CD14-positive monocyte (primary cell): Measurements from ENCODE around the gene CABP2. TPM values are rescaled to one million over a fixed set of nuclear protein-coding genes. Genes with fewer than 3 reads are reported as not detected.

ENCODE experiments used
- DNase-seq, 3 donors: peaks; one replicate each; pipeline ENCODE4 v3.0.0-alpha.2; 2011 to 2022
- H2AFZ ChIP-seq: 2 replicates; pipeline ENCODE4 v1.6.0; 2012; ENCODE audit warnings: mild to moderate bottlenecking, low read depth, low read length, inconsistent platforms; ENCODE audit not compliant: insufficient read depth, poor library complexity, severe bottlenecking
- H3K27ac ChIP-seq, 2 donors: 1 replicate in 1 of 2; 2 replicates in 1 of 2; pipeline ENCODE4 v1.5.1; 2012 to 2013; ENCODE audit warnings: low read length in 2 of 2, control low read depth in 1 of 2, inconsistent platforms in 1 of 2, low read depth in 1 of 2, mild to moderate bottlenecking in 1 of 2
- H3K27me3 ChIP-seq, 2 donors: one replicate each; pipeline versions ENCODE4 v1.6.0 to v1.6.1; 2011 to 2013; ENCODE audit warnings: low read length in 2 of 2; ENCODE audit not compliant: control insufficient read depth in 2 of 2, insufficient read depth in 2 of 2
- H3K36me3 ChIP-seq, 2 donors: replicated peaks in 1 of 2; 1 replicate in 1 of 2; 2 replicates in 1 of 2; pipeline versions ENCODE4 v1.5.1 to v1.6.1; 2012 to 2013; ENCODE audit warnings: low read length in 2 of 2, control low read depth in 1 of 2, inconsistent platforms in 1 of 2, mild to moderate bottlenecking in 1 of 2; ENCODE audit not compliant: insufficient read depth in 2 of 2, control insufficient read depth in 1 of 2
- H3K4me1 ChIP-seq, 2 donors: 1 replicate in 1 of 2; 2 replicates in 1 of 2; pipeline versions ENCODE4 v1.5.1 to v1.6.1; 2012 to 2013; ENCODE audit warnings: low read length in 2 of 2, control low read depth in 1 of 2, inconsistent platforms in 1 of 2, mild to moderate bottlenecking in 1 of 2, moderate library complexity in 1 of 2; ENCODE audit not compliant: insufficient read depth in 2 of 2, control insufficient read depth in 1 of 2
- H3K4me2 ChIP-seq: replicated peaks from 2 replicates; pipeline ENCODE3; 2012; ENCODE audit warnings: low read length, moderate library complexity, mild to moderate bottlenecking; ENCODE audit not compliant: poor library complexity, severe bottlenecking; ENCODE audit errors: extremely low read depth
- H3K4me3 ChIP-seq, 3 experiments: fragments of 200-600 bp in 1 of 3; sonication (generic) in 1 of 3; replicated peaks in 1 of 3; 1 replicate in 2 of 3; 2 replicates in 1 of 3; pipeline ENCODE4 v1.5.1; 2011 to 2013; ENCODE audit warnings: low read length in 3 of 3, mild to moderate bottlenecking in 3 of 3, control low read depth in 2 of 3, low read depth in 2 of 3, inconsistent platforms in 1 of 3, moderate library complexity in 1 of 3
- H3K79me2 ChIP-seq: 2 replicates; pipeline ENCODE4 v1.6.0; 2012; ENCODE audit warnings: mild to moderate bottlenecking, control low read depth, inconsistent platforms, low read length, moderate library complexity; ENCODE audit not compliant: insufficient read depth
- H3K9ac ChIP-seq: 2 replicates; pipeline ENCODE4 v1.6.0; 2017; ENCODE audit warnings: low read length, mild to moderate bottlenecking; ENCODE audit not compliant: insufficient read depth, poor library complexity, severe bottlenecking
- H3K9me3 ChIP-seq, 2 donors: replicated peaks in 1 of 2; 1 replicate in 1 of 2; 2 replicates in 1 of 2; pipeline versions ENCODE4 v1.5.1 to v1.6.1; 2012 to 2013; ENCODE audit warnings: low read length in 2 of 2, control low read depth in 1 of 2; ENCODE audit not compliant: control insufficient read depth in 1 of 2, insufficient read depth in 1 of 2
- H4K20me1 ChIP-seq: 2 replicates; pipeline ENCODE4 v1.6.0; 2012; ENCODE audit warnings: mild to moderate bottlenecking, low read length, control low read depth, moderate library complexity; ENCODE audit not compliant: insufficient read depth
- H3K27ac Mint-ChIP-seq, 7 donors: one replicate each; pipeline ENCODE4 v1.8.0; 2020; ENCODE audit warnings: mild to moderate bottlenecking in 7 of 7, mixed read lengths in 7 of 7, moderate library complexity in 6 of 7, inconsistent platforms in 2 of 7
- H3K27me3 Mint-ChIP-seq, 3 donors: one replicate each; pipeline ENCODE4 v1.8.0; 2021 to 2022; ENCODE audit warnings: low read depth in 3 of 3, mild to moderate bottlenecking in 3 of 3, mixed read lengths in 3 of 3, moderate library complexity in 3 of 3, inconsistent platforms in 1 of 3
- H3K36me3 Mint-ChIP-seq, 2 donors: one replicate each; pipeline ENCODE4 v1.8.0; 2020; ENCODE audit warnings: mixed read lengths in 2 of 2, inconsistent platforms in 1 of 2, mild to moderate bottlenecking in 1 of 2
- H3K4me1 Mint-ChIP-seq: one replicate; pipeline ENCODE4 v1.8.0; 2020; ENCODE audit warnings: mild to moderate bottlenecking, mixed read lengths
- H3K4me3 Mint-ChIP-seq, 2 donors: one replicate each; pipeline ENCODE4 v1.8.0; 2020; ENCODE audit warnings: mild to moderate bottlenecking in 2 of 2, mixed read lengths in 2 of 2, moderate library complexity in 1 of 2
- H3K9me3 Mint-ChIP-seq, 7 donors: one replicate each; pipeline ENCODE4 v1.8.0; 2020 to 2022; ENCODE audit warnings: mixed read lengths in 7 of 7, mild to moderate bottlenecking in 6 of 7, moderate library complexity in 6 of 7, inconsistent platforms in 2 of 7
- CTCF ChIP-seq: fragments of 200-600 bp; IDR thresholded peaks from one replicate; pipeline ENCODE4 v1.8.0; 2022; ENCODE audit warnings: antibody characterized with exemption, mild to moderate bottlenecking
- WGBS: methylation state at CpG from one replicate; pipeline ENCODE4 v1.1.5; 2013; ENCODE audit warnings: missing lambda C conversion rate; ENCODE audit not compliant: insufficient coverage; 5-methylcytosine and 5-hydroxymethylcytosine counted together
- intact Hi-C, 2 donors: fragments of 100-400 bp; cut with micrococcal nuclease; formaldehyde crosslinking; loops; one replicate each; pipeline versions ENCODE4 v1.15.0 to v1.15.1; 2023
- polyA plus RNA-seq, 3 donors: library from polyadenylated mRNA; depleted of rRNA in 1 of 3; unstranded in 2 of 3; stranded (reverse) in 1 of 3; fragments of 300-500 nt in 2 of 3; fragments of >200 nt in 1 of 3; fragmentation: Illumina TruSeq in 2 of 3; gene quantifications; 1 replicate in 2 of 3; 2 replicates in 1 of 3; pipeline ENCODE4 v1.2.3, GENCODE V29; 2012 to 2021

Gene CABP2
- polyA plus RNA-seq, 3 donors = not detected

- peaks cover 0 to 8% (median 5%) of the 10 kb centered on the region in 3 donors for H3K27me3 Mint-ChIP-seq
- H3K9ac ChIP-seq = no peak overlapping the region
- intact Hi-C loops = no loop called here
Observed at GRCh38 chr11:67525275-67525976, 2.2 kb upstream of the CABP2 start.

GRCh38 chr11:67524480-67524808 is 1.2 kb upstream of the CABP2 start:
- Histone ChIP-seq H3K79me2 (no peaks in the 10 kb centered on the region), H3K4me2 (no peak overlapping the region), H3K9ac (no peak overlapping the region), H3K4me1 (peaks cover 2 to 3% of the 10 kb centered on the region in 2 donors), H3K36me3 (no peaks in the 10 kb centered on the region), H3K27ac (no peak overlapping the region), H3K27me3 (no peaks in the 10 kb centered on the region), H4K20me1 (no peaks in the 10 kb centered on the region), H2AFZ (no peak overlapping the region), H3K9me3 (no peaks in the 10 kb centered on the region), H3K4me3 (no peak overlapping the region)
- intact Hi-C loops = no loop called here
- Mint-ChIP-seq H3K9me3 (peaks cover 0 to 7% (median 3%) of the 10 kb centered on the region in 7 donors), H3K36me3 (no peaks in the 10 kb centered on the region), H3K27me3 (peaks cover 0 to 8% (median 5%) of the 10 kb centered on the region in 3 donors), H3K4me3 (no peak overlapping the region), H3K4me1 (peaks cover 7% of the 10 kb centered on the region), H3K27ac (peak overlapping the region in 1 of 7 donors; percentile 19)
- TF ChIP-seq CTCF = no peak
- WGBS = 89% methylated on average over 9 of the region's 9 CpGs
- no peak for DNase-seq

More at GRCh38 chr11:67525275-67525976, 2.2 kb upstream of the CABP2 start:
- peaks cover 0 to 7% (median 3%) of the 10 kb centered on the region in 7 donors for H3K9me3 Mint-ChIP-seq
- Histone ChIP-seq H3K9me3 (no peaks in the 10 kb centered on the region), H3K4me2 (no peak overlapping the region), H3K79me2 (no peaks in the 10 kb centered on the region), H3K4me1 (peaks cover 9 to 10% of the 10 kb centered on the region in 2 donors), H3K27ac (no peak overlapping the region), H3K4me3 (no peak overlapping the region), H4K20me1 (no peaks in the 10 kb centered on the region), H2AFZ (no peak overlapping the region), H3K27me3 (no peaks in the 10 kb centered on the region), H3K36me3 (no peaks in the 10 kb centered on the region)
- H3K27ac Mint-ChIP-seq = no peak overlapping the region
- no peaks in the 10 kb centered on the region for H3K36me3 Mint-ChIP-seq
- H3K4me1 Mint-ChIP-seq = peaks cover 13% of the 10 kb centered on the region
- DNase-seq = no peak
- no peak for TF ChIP-seq CTCF
- WGBS = 98% methylated on average over 5 of the region's 5 CpGs
- no peak overlapping the region for H3K4me3 Mint-ChIP-seq
